Retina (tissue), 1 donor: ENCODE measurements around the gene CABCOCO1.
"Not testable (repeated sequence)": the region's sequence is repeated elsewhere in the genome, so short reads cannot be mapped to it uniquely, and the experiment has no call there.

Source experiments
- DNase-seq: peaks from one replicate; pipeline ENCODE4 v3.0.0-alpha.2; 2016

CABCOCO1 gene

DNA sequence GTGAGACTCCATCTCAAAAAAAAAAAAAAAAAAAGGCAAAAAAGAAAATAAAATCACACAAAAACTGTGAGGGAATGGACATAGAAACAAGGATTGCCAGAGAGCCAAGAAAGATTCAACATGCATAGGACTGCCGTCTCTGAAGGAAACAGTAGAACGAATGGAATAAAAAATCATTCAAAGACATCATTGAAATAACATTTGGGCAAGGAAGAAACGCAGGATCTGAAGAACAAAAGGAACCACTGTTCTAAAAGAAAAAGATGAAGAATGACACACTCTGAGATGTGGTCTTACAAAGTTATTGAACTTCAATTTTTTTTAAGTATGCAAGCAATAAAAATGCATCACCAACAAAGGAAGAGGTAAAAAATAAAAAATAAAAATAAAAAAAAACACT is 57.2 kb downstream of the CABCOCO1 start:
- DNase-seq, result no peak

DNA sequence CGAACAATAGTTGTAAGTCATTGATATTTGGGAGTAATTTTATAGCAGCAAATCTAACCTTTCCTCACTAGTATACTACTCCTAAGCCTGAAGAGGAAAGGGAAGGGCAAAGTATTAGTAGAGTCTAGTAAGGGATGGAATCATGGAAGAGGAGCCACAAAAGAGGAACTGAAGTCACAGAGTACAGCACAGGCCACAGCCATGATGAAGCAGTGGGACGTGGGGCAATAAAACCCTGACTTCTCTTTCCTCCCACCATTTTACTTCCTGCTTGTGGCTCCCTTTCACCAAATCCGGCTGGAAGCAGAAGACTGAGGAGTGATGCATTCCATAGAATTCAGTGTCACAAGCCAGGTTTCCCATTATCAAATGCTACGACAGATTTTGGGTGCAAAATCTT is 58.7 kb downstream of the CABCOCO1 start:
- no peak for DNase-seq

DNA sequence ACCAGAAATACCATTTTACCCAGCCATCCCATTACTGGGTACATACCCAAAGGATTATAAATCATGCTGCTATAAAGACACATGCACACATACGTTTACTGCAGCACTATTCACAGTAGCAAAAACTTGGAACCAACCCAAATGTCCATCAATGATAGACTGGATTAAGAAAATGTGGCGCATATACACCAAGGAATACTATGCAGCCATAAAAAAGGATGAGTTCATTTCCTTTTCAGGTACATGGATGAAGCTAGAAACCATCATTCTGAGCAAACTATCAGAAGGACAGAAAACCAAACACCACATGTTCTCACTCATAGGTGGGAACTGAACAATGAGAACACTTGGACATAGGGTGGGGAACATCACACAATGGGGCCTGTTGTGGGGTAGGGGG is 62.5 kb downstream of the CABCOCO1 start:
- not testable (repeated sequence) for DNase-seq

DNA sequence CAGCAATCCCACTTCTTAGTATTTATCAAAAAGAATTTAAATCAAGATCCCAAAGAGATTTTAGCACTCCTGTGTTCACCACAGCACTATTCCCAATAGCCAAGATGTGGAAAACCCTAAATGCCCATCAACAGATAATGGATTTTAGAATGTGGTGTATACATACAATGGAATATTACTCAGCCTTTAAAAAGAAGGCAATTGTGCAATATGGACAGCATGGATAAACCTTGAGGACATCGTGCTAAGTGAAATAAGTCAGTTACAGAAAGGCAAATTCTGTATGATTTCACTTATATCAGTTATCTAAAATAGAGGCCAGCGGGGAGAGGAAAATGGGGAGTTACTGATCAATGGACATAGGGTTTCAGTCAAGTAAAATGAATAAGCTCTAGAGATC is 66.9 kb downstream of the CABCOCO1 start:
- no peak for DNase-seq

DNA sequence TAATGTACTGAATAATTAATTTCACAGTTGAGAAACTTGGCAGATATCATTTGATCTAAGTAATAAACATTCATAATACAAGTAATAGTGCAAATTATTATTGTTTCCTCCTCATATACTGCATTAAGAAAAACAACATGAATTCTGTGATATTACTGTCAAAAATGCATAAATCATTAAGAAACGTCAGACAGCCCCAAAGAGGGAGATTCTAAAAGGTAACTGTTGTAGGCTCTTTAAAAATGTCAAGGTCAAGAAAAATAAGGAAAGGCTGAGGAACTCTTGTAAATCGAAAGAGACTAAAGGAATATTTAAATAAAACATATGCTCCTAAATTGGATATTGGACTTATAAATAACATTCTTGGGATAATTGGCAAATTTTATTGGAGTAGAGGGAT is 67.9 kb downstream of the CABCOCO1 start:
- no peak for DNase-seq

DNA sequence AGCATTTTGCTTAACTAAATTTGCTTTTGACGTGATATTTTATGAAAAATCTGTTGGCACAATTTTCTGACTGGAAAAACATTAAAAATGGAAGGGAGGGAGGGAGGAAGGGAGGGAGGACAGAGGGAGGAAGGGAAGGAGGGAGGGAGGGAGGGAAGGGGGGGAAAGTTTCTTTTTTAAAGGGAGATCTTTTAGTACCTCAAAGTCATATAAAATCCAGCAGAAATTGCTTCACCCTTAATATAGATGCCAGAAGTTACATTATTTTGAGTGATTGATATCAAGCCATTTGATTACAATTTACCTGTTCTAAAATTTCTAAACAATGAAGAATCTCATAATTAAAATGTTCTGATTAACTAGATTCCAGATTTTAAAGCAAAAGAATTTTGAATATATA is 68.9 kb downstream of the CABCOCO1 start:
- no peak for DNase-seq

DNA sequence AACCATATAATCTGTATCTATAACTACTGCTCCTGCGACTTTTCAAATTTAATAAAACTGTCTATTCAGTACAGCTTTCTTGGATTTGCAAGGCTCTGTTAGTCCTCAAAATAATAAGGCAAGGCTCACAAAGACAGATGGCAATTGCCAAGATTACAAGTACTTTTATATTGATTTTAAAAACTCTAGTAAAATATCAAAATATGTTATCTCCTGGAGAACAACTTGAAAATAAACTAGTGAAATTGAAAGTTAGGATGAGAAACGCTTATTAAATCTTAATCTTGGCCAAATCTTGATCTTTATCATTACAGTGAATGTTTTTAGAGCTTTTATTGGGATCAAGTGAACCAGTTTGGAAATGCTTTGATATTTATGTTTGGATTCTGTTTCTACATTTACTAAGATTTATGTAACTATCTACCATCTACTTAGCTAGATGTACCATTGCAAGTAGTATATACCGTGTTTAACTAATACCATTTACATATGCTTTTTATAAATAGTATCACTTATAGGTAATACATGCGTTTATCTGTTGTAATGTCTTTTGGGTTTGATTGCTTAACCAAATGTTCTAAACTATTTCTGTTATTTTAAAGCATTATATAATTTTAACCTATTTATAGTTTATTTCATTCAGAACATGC is 70.0 kb downstream of the CABCOCO1 start:
- no peak for DNase-seq

DNA sequence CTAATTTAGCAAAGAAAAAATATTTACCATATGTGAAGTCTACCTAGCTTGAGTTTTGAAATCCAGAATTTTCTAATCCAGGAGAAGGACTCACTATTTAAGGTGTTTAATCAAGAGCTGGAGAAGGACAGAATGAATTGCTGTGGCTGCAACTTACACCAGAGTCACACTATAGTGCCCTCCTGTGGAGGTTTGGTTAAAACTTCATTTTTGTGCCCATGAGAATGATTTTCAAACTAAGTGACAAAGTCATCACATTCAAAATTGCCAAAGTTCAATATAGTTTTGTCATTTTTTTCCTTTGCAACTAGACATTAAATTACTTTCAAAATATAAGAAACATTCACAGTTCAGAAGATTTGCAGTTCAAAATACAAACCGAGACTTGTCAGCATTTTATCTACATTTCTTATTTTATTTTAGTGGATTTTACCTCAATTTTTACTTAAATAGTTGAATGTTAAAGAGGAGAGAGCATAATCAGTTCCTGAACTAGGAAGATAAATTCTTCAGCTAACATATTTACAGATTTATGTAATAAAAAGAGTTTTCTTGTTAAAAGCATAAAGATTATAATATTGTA is 70.7 kb downstream of the CABCOCO1 start:
- peak; percentile 22 for DNase-seq

DNA sequence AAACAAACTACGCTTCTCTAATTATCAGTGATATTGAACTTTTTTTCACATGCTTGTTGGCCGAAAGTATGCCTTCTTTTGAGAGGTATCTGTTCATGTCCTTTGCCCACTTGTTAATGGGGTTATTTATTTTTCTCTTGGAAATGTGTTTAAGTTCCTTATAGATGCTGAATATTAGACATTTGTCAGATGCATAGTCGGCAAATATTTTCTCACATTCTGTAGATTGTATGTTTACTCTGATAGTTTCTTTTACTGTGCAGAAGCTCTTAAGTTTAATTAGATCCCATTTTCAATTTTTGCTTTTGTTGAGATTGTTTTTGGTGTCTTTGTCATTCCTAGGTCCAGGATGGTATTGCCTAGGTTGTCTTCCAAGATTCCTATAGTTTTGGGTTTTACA is 73.2 kb downstream of the CABCOCO1 start:
- DNase-seq, result no peak

DNA sequence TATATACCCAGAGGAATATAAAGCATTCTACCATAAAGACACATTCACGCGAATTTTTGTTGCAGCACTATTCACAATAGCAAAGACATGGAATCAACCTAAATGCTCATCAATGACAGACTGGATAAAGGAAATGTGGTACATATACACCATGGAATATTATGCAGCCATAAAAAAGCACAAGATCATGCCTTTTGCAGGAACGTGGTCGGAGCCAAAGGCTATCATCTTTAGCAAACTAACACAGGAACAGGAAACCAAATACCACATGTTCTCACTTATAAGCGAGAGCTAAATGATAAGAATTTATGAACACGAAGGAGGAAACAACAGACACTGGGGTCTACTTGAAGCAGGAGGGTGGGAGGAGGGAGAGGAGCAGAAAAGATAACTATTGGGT is 74.7 kb downstream of the CABCOCO1 start:
- DNase-seq, result not testable (repeated sequence)

DNA sequence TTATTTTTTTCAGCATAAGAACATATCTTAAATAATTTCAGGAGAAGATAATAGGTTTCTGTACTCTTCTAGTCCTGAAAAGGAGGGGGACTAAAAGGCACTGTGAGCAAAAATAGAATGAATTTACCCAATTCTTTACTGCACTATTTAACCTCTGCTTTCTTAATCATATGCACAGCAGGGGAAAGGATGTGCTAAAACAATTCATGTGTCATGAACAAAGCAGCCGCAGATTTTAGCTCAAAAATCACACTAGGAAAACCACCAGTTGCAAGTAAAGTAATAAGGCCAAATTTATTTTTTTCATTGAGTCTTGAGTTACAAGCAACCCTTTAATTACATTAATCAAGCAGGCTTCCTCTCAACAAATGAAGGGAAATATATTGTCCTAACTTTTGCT is 80.1 kb downstream of the CABCOCO1 start:
- DNase-seq, result no peak

DNA sequence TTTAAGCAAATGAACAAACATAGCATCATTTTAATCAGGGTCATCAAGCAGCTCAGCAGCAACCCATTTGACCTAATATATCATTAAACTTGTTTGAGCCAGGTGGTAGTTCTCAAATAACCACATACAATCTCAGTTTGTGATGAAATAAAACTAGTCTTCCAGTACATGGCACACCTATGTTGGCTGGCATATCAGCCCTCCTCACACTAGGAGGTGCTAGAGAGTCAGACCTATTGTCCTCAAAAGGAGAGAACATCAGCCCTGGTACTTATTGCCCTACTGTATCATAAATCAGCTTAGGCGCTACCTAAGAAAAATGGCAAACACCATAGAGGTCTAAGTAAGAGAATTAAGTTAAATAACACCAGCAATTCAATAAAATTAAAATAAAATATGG is 81.7 kb downstream of the CABCOCO1 start:
- no peak for DNase-seq

DNA sequence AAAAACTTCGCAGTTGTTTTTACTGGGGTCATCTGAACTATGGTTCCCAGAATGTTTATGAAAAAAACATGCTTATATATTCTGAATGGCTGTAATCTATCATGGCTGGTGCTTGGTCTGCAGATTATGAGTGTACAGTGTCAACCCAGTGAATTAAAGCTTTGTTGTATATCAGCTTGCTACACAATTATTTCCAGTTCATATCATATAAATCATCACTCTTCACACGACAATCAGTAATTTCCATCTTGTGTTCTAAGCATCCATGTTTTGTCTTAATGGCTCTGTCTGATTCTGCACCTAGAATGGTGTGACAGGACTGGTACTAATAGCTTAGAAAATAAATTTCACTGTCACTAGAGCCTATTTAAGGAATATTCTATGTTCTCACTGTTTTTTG is 83.6 kb downstream of the CABCOCO1 start:
- DNase-seq, result no peak

DNA sequence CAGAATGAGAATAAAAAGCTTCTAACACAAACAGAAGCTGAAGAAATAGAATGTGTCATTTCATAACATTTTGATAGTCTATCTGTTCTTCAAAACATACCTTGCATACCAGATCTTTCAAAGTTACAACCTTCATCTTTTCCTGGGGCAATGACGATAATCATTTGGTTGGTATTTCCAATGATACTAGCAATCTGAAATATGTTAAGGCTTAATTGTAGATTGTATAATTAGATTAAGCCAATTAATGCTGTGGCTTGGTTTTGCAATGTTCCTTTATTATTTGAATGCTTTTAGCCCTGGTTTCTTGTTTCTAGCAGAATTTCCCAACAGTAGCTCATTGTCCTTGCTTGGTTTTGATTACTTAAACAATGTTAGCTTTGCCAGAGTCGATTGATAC is 84.6 kb downstream of the CABCOCO1 start:
- DNase-seq, result no peak

DNA sequence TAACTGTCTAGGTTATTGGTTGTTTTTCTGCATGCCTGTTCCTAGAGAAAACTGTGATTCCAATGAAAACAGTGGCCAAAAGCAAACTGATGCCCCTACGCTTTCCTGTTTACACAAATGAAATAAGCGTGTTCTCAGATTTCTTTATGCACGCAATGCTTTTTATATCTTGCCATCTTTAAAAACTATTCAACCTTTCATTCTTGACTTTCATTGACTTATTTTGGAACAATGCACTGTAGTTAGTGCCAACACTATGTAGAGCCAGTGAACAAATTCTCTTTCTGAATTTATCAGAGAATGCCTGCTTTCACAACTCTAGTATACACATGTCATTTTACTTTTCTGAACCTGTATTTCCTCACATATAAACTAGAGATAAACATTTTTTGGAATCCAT is 86.6 kb downstream of the CABCOCO1 start:
- no peak for DNase-seq

DNA sequence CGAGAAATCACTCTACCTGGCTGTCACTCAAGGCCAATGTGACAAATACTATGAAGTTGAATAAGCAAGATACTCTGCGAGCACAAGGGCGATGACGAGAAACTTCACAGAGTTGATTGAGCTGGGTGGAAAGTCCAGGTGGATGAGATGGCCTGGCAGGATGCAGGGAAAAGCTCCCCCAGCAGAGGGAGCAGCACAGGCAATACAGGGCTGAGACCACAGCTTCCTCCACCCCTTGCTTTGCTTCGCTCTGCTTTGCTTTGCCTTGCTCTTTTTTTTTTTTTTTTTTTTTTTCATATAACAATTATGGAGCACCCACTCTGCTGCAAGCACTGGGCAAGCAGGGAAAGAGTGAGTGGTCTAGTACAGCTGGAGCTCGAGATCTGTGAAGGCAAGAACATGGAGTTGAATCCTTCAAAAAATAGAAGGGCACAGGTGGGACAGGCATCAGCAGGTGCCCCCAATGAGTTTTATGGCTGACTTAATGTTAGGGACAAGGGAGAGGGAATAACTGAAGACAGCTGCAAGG is 88.3 kb downstream of the CABCOCO1 start:
- no peak for DNase-seq

DNA sequence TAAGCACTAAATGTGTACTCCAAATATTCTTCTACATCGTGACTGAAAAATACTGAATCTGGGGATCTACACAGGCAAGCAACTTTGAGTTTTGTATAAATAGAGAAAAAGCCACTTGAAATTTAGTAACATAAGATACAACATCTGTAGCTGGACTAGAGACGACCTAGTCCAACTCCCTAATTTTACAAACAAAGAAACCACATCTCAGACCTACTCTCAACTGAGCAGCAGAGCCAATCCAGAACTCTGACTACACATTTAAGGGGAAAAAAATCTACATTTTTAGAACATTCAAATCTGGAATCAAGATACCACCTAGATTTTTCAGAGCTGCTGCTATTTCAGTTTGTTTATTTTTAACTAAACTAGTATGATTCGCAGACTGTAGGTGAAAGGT is 88.9 kb downstream of the CABCOCO1 start:
- DNase-seq, result no peak

DNA sequence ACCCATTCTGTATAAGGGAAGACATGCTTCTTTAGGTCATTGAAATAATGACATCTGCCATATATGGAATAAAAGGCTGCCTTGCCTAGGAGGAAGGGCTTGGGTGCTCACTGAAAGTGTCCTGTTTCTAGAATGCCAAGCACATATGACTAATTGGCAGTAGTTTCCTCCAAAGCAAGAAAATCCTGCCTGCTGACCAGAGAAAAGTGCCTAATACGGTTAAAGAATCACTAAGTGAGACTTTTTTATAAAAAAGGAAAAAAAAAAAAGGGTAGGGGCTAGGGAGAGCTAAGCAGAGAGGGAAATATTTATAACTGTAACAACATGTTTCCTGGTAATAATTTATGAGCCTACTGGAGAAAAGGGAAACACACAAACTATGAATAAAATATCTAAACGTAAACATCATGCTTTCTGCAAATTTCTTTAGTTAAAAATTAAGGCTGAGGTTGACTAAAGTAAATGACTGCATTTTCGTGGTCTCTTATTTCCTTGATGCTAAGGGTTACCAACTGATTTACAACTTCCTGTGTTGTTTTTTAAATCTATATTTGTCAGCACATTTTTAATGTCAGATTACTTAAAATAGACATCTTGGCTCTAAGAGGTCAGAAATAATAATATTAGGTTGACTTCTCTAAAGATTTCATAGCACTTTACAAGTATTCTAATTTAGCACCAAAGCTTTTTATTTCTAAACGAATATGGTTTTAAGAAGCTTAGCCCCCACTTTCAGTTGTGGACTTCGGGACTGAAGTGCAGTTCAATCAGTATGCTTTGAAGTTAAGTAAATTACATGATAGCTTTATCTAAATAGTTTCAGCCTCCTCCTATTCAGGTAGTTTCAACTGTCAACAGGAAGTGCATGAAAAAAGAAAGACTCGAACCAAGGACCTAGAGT is 89.6 kb downstream of the CABCOCO1 start:
- no peak for DNase-seq

DNA sequence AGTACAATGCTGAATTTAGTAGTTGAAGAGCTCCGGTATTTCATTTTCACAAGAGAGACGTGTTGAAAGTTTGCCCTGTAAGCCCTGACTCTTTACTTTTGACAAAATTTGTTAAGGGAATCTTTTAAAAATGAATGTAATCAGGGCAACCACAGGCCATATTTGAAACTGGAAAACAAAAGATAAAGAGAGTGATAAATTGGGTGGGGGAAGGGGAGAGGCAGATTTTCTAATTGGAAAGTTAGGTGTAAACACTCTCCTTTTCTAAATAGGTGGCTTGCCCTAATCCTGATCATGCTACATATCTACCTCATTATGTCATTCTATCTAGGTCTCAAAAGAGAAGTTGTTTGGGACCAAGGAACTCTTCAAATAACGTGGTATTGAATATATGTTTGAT is 90.7 kb downstream of the CABCOCO1 start:
- DNase-seq, result no peak

DNA sequence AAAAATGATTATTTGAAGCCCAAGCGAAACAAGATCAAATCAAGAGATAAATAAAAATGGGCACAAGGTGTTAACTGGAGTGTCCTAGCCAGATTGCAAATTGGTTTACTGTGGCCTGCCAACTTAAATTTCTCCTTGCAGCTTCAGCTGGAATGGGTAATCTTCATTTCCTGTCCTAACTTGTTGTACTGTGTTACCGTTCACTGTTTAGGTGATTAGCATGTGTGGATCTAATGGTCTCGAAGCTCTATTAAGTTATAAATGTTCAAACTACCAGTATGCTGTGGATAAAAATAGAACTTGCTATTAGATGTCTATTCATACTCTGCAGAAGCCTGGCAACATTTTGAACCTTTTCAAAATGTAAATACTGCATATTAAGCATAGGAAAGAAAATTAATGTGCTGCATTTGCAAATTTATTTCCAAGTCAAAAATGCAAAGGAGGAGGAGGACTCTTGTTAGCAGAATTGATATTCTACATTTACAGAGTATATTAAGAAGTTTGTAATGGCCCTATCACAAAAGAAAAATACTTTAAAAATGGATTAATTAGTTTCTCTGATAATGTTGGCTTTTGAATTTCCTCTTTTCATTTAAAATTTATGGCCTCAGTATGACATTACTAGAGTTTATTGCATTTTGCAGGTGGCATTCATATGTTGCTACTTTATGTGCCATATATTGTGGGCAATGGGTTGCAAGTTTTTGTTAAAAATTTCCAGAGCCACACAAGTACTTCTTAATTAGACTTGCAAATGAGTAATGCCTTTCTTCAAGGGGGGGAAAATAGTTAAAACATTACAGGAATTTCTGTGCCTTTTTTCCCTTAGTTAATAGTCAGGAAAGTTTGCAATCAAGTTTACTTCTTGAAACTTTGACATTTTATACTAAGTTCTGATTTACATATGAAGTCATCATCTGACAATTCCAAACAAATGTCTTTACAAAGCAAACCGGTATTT is 92.1 kb downstream of the CABCOCO1 start:
- DNase-seq, result no peak

DNA sequence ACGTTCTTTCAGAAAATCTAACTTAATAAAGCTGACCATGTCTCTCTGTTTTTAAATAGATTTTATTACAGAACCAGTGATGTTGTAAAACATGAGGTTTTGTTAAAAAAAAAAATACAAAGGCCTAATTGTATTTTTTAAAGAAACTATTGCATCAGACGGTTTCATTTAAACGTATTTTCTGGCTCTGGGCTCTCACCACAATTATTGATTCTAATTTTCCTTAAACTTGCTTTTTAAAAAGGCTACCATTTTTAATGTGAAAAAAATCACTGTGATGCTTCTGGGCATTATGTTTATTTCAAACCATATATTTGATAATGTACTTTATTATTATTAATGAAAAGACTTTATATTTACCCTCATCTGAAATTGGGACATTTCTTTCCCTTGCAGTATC is 94.3 kb downstream of the CABCOCO1 start:
- DNase-seq, result no peak

DNA sequence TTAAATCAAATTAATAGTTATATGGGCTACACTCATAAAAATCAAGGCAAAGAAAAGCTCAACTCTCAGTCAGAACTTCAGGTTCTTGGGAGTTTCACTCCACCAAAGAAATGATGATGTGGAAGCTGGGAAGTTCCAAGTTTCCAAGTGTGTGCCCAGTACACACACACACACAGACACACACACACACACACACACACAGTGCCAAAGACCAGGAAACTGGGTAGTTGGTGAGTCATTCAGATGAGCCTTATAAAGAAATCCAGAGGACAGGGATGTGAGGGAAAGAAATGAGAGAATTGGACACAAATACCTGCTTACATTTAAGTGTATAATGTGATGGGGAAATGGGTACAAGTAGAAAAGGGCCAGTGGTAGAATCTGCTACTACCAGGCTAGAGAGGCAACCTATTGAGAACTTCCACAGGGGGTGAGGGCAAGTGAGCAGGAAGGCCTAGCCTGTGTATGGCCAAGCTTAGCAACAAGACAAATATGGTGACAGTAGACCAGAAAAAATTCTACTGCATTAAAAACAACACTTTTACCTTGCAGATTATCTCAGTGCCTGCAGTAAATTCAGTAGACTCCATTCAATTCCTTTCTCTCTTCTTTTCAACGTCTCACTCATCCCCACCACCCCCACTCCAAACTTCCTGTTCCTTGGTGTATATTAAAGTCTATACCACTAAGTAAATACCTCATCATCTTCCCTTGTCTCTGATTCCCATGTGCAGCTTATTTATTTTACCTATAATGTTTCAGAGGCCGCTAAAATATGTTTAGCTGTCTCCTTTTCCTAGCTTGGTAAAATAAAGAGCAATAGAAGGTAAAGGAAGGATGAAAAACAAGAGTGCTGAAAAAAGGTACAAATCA is 95.0 kb downstream of the CABCOCO1 start:
- DNase-seq, result no peak
